ENCODE data around the gene DPY30.
"Not testable (repeated sequence)": the region's sequence is repeated elsewhere in the genome, so short reads cannot be mapped to it uniquely, and the experiment has no call there.

DPY30 gene

GRCh38 chr2:32061973-32062861 lies 22.6 kb upstream of the DPY30 start:
- no peak for TF ChIP-seq CTCF (conservative IDR thresholded peaks at IDR 0.05; ENCODE audit: control insufficient read depth, insufficient read depth, low read depth, low read length)
- peak; percentile 77 for DNase-seq (ENCODE audit: low read depth)
- peak overlapping the region; percentile 69 for H3K4me3 ChIP-seq (ENCODE audit: control insufficient read depth, low read depth, low read length)

- no peak overlapping the region for H3K4me3 ChIP-seq (ENCODE audit: control insufficient read depth, low read depth, low read length)
- no peak for DNase-seq (ENCODE audit: low read depth)
- no peak for TF ChIP-seq CTCF (conservative IDR thresholded peaks at IDR 0.05; ENCODE audit: control insufficient read depth, insufficient read depth, low read depth, low read length)
Measured at GRCh38 chr2:32061430-32061829, 21.8 kb upstream of the DPY30 start.

DNA sequence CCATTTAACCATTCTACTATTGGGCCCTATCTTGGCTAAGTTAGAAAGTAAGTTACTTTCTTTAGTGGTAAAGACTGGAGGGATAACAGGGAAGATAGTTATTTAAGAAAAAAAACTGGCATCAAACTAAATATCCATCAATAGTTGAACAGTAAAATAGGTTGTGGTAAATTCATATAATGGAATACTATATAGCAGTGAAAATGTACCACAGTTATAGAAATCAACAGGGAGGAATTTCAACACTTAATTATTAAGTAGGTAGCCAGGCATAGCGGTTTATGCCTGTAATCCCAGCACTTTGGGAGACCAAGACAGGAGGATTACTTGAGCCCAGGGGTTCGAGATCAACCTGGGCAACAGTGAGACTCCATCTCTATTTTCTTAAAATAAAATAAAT lies 20.7 kb upstream of the DPY30 start:
- no peak for DNase-seq (ENCODE audit: low read depth)
- H3K4me3 ChIP-seq (ENCODE audit: control insufficient read depth, low read depth, low read length): no peak overlapping the region
- TF ChIP-seq CTCF (conservative IDR thresholded peaks at IDR 0.05; ENCODE audit: control insufficient read depth, insufficient read depth, low read depth, low read length): no peak

DNA sequence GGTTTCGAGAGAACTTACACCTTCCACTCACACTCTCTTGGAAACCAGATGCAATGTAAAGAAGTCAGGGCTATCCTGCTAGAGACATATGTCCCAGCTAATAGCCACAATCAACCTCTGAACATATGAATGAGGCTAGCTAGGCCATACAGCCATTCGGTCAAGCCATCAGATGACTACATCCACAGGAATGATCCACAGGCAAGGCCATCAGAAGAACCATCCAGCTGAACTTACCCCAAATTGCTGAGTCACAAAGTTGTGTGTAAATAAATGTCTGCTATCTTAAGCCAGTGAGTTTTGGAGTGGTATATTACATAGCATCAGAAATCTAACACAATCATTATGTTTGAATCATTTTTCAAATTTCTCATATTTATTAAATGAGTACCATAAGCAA lies 18.5 kb upstream of the DPY30 start:
- DNase-seq (ENCODE audit: low read depth): peak; percentile 51
- TF ChIP-seq CTCF (conservative IDR thresholded peaks at IDR 0.05; ENCODE audit: control insufficient read depth, insufficient read depth, low read depth, low read length): no peak

DNA sequence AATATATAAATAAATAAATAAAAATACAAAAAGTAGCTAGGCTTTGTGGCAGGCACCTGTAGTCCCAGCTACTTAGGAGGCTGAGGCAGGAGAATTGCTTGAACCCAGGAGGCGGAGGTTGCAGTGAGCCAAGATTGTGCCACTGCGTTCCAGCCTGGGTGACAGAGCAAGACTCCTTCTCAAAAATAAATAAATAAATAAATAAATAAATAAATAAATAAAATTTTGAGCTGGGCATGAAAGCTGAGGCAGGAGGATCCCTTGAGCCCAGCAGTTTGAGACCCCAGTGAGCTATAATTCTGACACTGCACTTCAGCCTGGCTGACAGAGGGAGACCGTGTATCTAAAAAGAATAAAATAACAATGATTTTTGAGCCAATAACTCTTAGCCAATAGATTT lies 15.0 kb upstream of the DPY30 start:
- not testable (repeated sequence) for DNase-seq (ENCODE audit: low read depth); H3K4me3 ChIP-seq (ENCODE audit: control insufficient read depth, low read depth, low read length)

More for the DNA sequence above, 18.5 kb upstream of the DPY30 start:
- no peak overlapping the region for H3K4me3 ChIP-seq (ENCODE audit: control insufficient read depth, low read depth, low read length)

GRCh38 chr2:32051836-32052439 lies 12.3 kb upstream of the DPY30 start:
- DNase-seq (ENCODE audit: low read depth): no peak
- no peak for TF ChIP-seq CTCF (conservative IDR thresholded peaks at IDR 0.05; ENCODE audit: control insufficient read depth, insufficient read depth, low read depth, low read length)

GRCh38 chr2:32043561-32043960 lies 4.0 kb upstream of the DPY30 start:
- no peak for DNase-seq (ENCODE audit: low read depth)
- TF ChIP-seq CTCF (conservative IDR thresholded peaks at IDR 0.05; ENCODE audit: control insufficient read depth, insufficient read depth, low read depth, low read length): no peak

More at GRCh38 chr2:32051836-32052439, 12.3 kb upstream of the DPY30 start:
- no peak overlapping the region for H3K4me3 ChIP-seq (ENCODE audit: control insufficient read depth, low read depth, low read length)

GRCh38 chr2:32034198-32034887 lies 5.3 kb downstream of the DPY30 start:
- peak; percentile 66 for DNase-seq (ENCODE audit: low read depth)
- H3K4me3 ChIP-seq (ENCODE audit: control insufficient read depth, low read depth, low read length): not testable (repeated sequence)

More at GRCh38 chr2:32043561-32043960, 4.0 kb upstream of the DPY30 start:
- no peak overlapping the region for H3K4me3 ChIP-seq (ENCODE audit: control insufficient read depth, low read depth, low read length)

DNA sequence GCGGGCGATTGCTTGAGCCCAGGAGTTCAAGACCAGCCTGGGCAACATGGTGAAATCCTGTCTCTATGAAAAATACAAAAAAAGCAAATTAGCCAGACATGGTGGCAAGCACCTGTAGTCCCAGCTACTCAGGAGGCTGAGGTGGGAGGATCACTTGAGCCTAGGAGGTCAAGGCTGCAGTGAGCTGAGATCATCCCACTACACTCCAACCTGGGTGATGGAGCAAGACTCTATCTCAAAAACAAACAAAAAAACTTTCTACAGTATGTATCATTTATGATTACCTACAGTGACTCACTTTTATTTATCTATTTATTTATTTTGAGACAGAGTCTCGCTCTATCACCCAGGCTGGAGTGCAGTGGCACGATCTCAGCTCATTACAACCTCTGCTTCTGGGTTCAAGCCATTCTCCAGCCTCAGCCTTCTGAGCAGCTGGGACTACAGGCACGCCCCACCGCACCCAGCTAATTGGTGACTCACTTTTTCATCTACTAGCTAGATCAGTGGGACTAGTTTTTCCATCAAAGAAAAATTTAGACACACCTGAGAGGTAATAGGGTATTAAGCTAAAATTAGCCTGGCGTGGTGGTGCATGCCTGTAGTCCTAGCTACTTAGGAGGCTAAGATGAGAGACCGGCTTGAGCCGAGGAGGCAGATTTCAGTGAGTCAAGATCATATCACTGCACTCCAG lies 20.7 kb downstream of the DPY30 start:
- H3K4me3 ChIP-seq (ENCODE audit: control insufficient read depth, low read depth, low read length); DNase-seq (ENCODE audit: low read depth): not testable (repeated sequence)

All from fibroblast of mammary gland (primary cell).